GM23248 (cell line): Measurements from ENCODE around the gene PRDM16. TPM values are rescaled to one million over a fixed set of nuclear protein-coding genes. Genes with fewer than 3 reads are reported as not detected.

Experiments
- DNase-seq: peaks from one replicate; pipeline ENCODE4 v3.0.0-alpha.2; 2015
- H2AFZ ChIP-seq: fragments of 200-600 bp; sonication (generic); 2 replicates; pipeline ENCODE4 v1.6.1; 2016; ENCODE audit warnings: antibody characterized with exemption
- H3F3A ChIP-seq: fragments of 200-600 bp; sonication (generic); 2 replicates; pipeline ENCODE4 v1.6.1; 2016; ENCODE audit warnings: mild to moderate bottlenecking, antibody characterized with exemption, mixed run types; ENCODE audit not compliant: insufficient read depth
- H3K27ac ChIP-seq: fragments of 200-600 bp; sonication (generic); 2 replicates; pipeline ENCODE4 v1.5.1; 2016; ENCODE audit warnings: mild to moderate bottlenecking
- H3K27me3 ChIP-seq: fragments of 200-600 bp; sonication (generic); replicated peaks from 2 replicates; pipeline ENCODE4 v1.6.1; 2016; ENCODE audit warnings: mild to moderate bottlenecking; ENCODE audit not compliant: insufficient read depth
- H3K36me3 ChIP-seq: fragments of 200-600 bp; sonication (generic); 2 replicates; pipeline ENCODE4 v1.6.1; 2016; ENCODE audit warnings: low read depth, mild to moderate bottlenecking
- H3K4me1 ChIP-seq: fragments of 200-600 bp; sonication (generic); 2 replicates; pipeline ENCODE4 v1.6.1; 2016; ENCODE audit warnings: mild to moderate bottlenecking; ENCODE audit not compliant: insufficient read depth
- H3K4me2 ChIP-seq: fragments of 200-600 bp; sonication (generic); one replicate; pipeline ENCODE4 v1.6.1; 2016; ENCODE audit warnings: mild to moderate bottlenecking; ENCODE audit not compliant: unreplicated experiment
- H3K4me3 ChIP-seq: fragments of 200-600 bp; sonication (generic); 2 replicates; pipeline ENCODE4 v1.5.1; 2016; ENCODE audit warnings: mild to moderate bottlenecking
- H3K79me2 ChIP-seq: fragments of 200-600 bp; sonication (generic); 2 replicates; pipeline ENCODE4 v1.6.1; 2016; ENCODE audit warnings: mild to moderate bottlenecking; ENCODE audit not compliant: insufficient read depth
- H3K9ac ChIP-seq: fragments of 200-600 bp; sonication (generic); 2 replicates; pipeline ENCODE4 v1.6.1; 2016; ENCODE audit warnings: mild to moderate bottlenecking
- H3K9me2 ChIP-seq: fragments of 200-600 bp; sonication (generic); 2 replicates; pipeline ENCODE4 v1.6.1; 2016; ENCODE audit warnings: mixed run types, mild to moderate bottlenecking, moderate library complexity; ENCODE audit not compliant: insufficient read depth
- H3K9me3 ChIP-seq: fragments of 200-600 bp; sonication (generic); one replicate; pipeline ENCODE4 v1.6.1; 2017; ENCODE audit warnings: low read depth
- H4K20me1 ChIP-seq: fragments of 200-600 bp; sonication (generic); 2 replicates; pipeline ENCODE4 v1.6.0; 2016; ENCODE audit not compliant: insufficient read depth
- EZH2 ChIP-seq: fragments of 200-600 bp; sonication (generic); IDR thresholded peaks from 2 replicates; pipeline ENCODE4 v1.6.1; 2018; ENCODE audit warnings: antibody characterized with exemption, mild to moderate bottlenecking; ENCODE audit not compliant: insufficient read depth, poor library complexity, severe bottlenecking
- EZH2phosphoT487 ChIP-seq: fragments of 200-600 bp; sonication (generic); IDR thresholded peaks from 2 replicates; pipeline ENCODE4 v1.6.1; 2018; ENCODE audit warnings: antibody characterized with exemption, moderate library complexity, mild to moderate bottlenecking, low read depth; ENCODE audit not compliant: insufficient read depth
- WGBS, 2 experiments: methylation state at CpG; one replicate each; pipeline ENCODE4 v1.1.6; 2015 to 2017; ENCODE audit warnings: low lambda C conversion rate in 2 of 2, low coverage in 1 of 2; ENCODE audit errors: missing lambda C conversion rate in 2 of 2; 5-methylcytosine and 5-hydroxymethylcytosine counted together
- in situ Hi-C: fragments of 300-500 bp; cut with MboI; formaldehyde crosslinking; loops from 2 replicates; pipeline ENCODE4 v1.15.0; 2020
- polyA plus RNA-seq: library from polyadenylated mRNA; unstranded; fragments of >200 nt; fragmentation: Nextera tagmentation; extraction: Ambion mirVana; gene quantifications from 2 replicates; pipeline ENCODE4 v1.2.1, GENCODE V29; 2016
- total RNA-seq: library from RNA; depleted of rRNA; stranded (reverse); fragments of >200 nt; shearing (Covaris generic); gene quantifications from 2 replicates; pipeline ENCODE4 v1.2.3, GENCODE V29; 2014

Gene PRDM16
- total and polyA plus RNA-seq, 2 experiments from 2014 or later: 0.18 TPM; not detected in 1

DNA sequence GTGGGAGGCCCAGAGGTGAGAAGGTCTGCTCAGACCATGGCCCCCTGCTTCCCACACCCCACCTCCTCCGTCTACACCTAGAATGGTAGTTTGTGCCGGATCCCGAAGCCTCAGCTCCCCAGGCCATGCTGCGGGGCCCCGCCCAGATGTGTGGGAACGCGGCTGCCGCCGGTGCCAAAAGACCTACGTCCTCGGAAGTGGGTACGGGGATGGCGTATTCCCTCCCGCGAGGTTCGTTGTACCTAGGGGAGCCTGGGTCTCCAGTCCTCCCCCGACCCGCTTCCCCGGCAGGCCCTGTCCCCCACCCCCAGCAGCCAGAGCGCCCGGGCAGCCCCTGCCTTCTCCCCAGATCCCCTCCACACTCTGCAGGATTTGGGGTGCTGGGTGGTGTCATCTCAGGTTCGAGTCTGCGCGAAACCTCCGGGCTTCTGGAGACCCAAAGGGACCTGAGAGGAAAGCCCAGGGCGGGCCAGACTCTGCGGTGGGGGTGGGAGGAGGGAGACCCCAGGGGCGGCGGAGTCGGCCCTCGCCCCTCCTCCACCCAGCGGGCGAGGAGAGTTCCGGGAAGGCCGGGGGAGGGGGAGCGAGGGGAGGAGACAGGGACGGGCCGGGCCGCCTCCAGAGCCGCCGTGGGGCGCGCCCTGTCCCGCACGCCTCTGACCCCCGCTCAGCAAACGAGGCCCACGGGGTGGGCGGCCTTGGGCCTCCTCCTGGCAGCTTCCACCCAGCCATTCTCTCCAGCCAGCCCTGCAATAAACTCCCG lies 6.2 kb upstream of the PRDM16 start:
- Histone ChIP-seq H3K4me1 (no peaks in the 10 kb centered on the region), H3K4me2 (no peak overlapping the region), H4K20me1 (no peaks in the 10 kb centered on the region), H3K79me2 (no peaks in the 10 kb centered on the region), H3F3A (no peaks in the 10 kb centered on the region), H3K4me3 (no peak overlapping the region), H3K9me3 (no peaks in the 10 kb centered on the region), H3K9ac (no peak overlapping the region), H3K9me2 (no peaks in the 10 kb centered on the region), H3K27me3 (peaks cover 92% of the 10 kb centered on the region), H3K36me3 (no peaks in the 10 kb centered on the region), H3K27ac (no peak overlapping the region), H2AFZ (no peak overlapping the region)
- TF ChIP-seq EZH2phosphoT487 (no peak), EZH2 (no peak)
- in situ Hi-C loops: no loop called here
- 7 to 11% methylated on average over 20 to 36 of the region's 50 CpGs for WGBS, 2 experiments
- DNase-seq: no peak

GRCh38 chr1:3063379-3064295 lies 5.4 kb upstream of the PRDM16 start:
- Histone ChIP-seq H3K4me1 (no peaks in the 10 kb centered on the region), H3K4me3 (no peak overlapping the region), H3K9me2 (no peaks in the 10 kb centered on the region), H3F3A (no peaks in the 10 kb centered on the region), H3K79me2 (no peaks in the 10 kb centered on the region), H3K27me3 (peaks cover 88% of the 10 kb centered on the region), H2AFZ (no peak overlapping the region), H3K9ac (no peak overlapping the region), H4K20me1 (no peaks in the 10 kb centered on the region), H3K36me3 (no peaks in the 10 kb centered on the region), H3K27ac (no peak overlapping the region), H3K9me3 (no peaks in the 10 kb centered on the region), H3K4me2 (no peak overlapping the region)
- in situ Hi-C loops: no loop called here
- TF ChIP-seq EZH2 (peak; percentile 46), EZH2phosphoT487 (0 out of 2 replicates have a peak, but pooled peaks have one; percentile 18)
- no peak for DNase-seq
- WGBS, 2 experiments: 6 to 7% methylated on average over 69 to 87 of the region's 91 CpGs

- Histone ChIP-seq H3F3A (no peaks in the 10 kb centered on the region), H3K4me2 (no peak overlapping the region), H3K27me3 (peaks cover 85% of the 10 kb centered on the region), H3K4me1 (no peaks in the 10 kb centered on the region), H3K79me2 (no peaks in the 10 kb centered on the region), H3K4me3 (no peak overlapping the region), H3K27ac (no peak overlapping the region), H2AFZ (no peak overlapping the region), H3K9me3 (no peaks in the 10 kb centered on the region), H4K20me1 (no peaks in the 10 kb centered on the region), H3K9me2 (no peaks in the 10 kb centered on the region), H3K9ac (no peak overlapping the region), H3K36me3 (no peaks in the 10 kb centered on the region)
- in situ Hi-C loops: no loop called here
- TF ChIP-seq EZH2: peak; percentile 43
- TF ChIP-seq EZH2phosphoT487: no peak
- DNase-seq: no peak
- WGBS, 2 experiments: 42 to 51% methylated on average over 17 of the region's 17 CpGs
Observed at GRCh38 chr1:3064296-3064850, 4.6 kb upstream of the PRDM16 start.

DNA sequence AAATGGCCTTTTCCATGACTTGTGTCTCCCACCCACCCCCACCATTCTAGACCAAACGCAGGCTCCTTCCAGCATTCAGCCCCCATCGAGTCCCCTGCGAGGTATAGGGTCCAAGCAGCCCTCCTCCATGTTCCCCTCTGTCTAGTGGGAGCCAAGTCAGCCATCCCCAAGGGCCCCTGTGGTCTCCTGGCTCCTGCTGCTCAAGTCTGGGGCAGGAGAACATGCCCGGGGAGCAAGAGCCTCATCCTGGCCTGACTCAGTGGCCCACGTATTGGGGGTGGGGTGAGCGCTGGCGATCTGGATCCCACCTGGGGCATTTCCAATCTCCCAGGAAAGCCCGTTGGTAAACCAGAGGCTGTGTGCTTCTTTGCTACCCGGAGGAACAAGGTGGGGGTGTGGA lies 4.1 kb upstream of the PRDM16 start:
- Histone ChIP-seq H3K4me1 (no peaks in the 10 kb centered on the region), H3F3A (no peaks in the 10 kb centered on the region), H3K4me2 (no peak overlapping the region), H3K27ac (no peak overlapping the region), H3K9me3 (no peaks in the 10 kb centered on the region), H3K9ac (no peak overlapping the region), H2AFZ (no peak overlapping the region), H3K9me2 (no peaks in the 10 kb centered on the region), H3K4me3 (no peak overlapping the region), H4K20me1 (no peaks in the 10 kb centered on the region), H3K36me3 (no peaks in the 10 kb centered on the region), H3K27me3 (peaks cover 85% of the 10 kb centered on the region), H3K79me2 (no peaks in the 10 kb centered on the region)
- in situ Hi-C loops: no loop called here
- DNase-seq: no peak
- WGBS, 2 experiments: 43 to 47% methylated on average over 9 of the region's 9 CpGs
- TF ChIP-seq EZH2phosphoT487 (no peak), EZH2 (no peak)
